OCI-LY7 (cell line): ENCODE measurements around the gene SPACDR. TPM values are rescaled to one million over a fixed set of nuclear protein-coding genes. Genes with fewer than 3 reads are reported as not detected.
"Not testable (repeated sequence)": the region's sequence is repeated elsewhere in the genome, so short reads cannot be mapped to it uniquely, and the experiment has no call there.

Source experiments
- BruUV-seq: library from RNA; stranded (reverse); fragments of 400-500 nt; replicated peaks from 2 replicates; lab custom pipeline; 2021; lab: Mats Ljungman, UMichigan
- CTCF ChIA-PET: fragments of 300-600 bp; sonication (Branson Sonifier 250); formaldehyde crosslinking; loops from one replicate; lab custom pipeline; 2022; ENCODE audit warnings: antibody characterized with exemption; ENCODE audit not compliant: unreplicated experiment; lab: Charles Lee
- POLR2A ChIA-PET: fragments of 300-600 bp; sonication (Branson Sonifier 250); formaldehyde crosslinking; loops from one replicate; lab custom pipeline; 2022; ENCODE audit warnings: antibody characterized with exemption; lab: Charles Lee
- DNase-seq: peaks from one replicate; pipeline ENCODE4 v3.0.0-alpha.2; 2015; ENCODE audit warnings: low spot score
- H2AFZ ChIP-seq: fragments of 200-600 bp; sonication (generic), shearing (Covaris generic); 2 replicates; pipeline ENCODE4 v1.6.1; 2014; ENCODE audit warnings: mild to moderate bottlenecking, antibody characterized with exemption, low read length, moderate library complexity
- H3K27ac ChIP-seq: fragments of 200-600 bp; sonication (generic); 2 replicates; pipeline ENCODE4 v1.5.1; 2014; ENCODE audit warnings: mixed run types, low read depth, mild to moderate bottlenecking, moderate library complexity, low read length, inconsistent platforms; ENCODE audit not compliant: poor library complexity, severe bottlenecking
- H3K36me3 ChIP-seq: fragments of 200-600 bp; sonication (generic); 2 replicates; pipeline ENCODE4 v1.6.1; 2014; ENCODE audit warnings: mild to moderate bottlenecking, antibody characterized with exemption, low read length, moderate library complexity, mixed read lengths; ENCODE audit not compliant: insufficient read depth
- H3K4me1 ChIP-seq: fragments of 200-600 bp; sonication (generic); 2 replicates; pipeline ENCODE4 v1.5.1; 2014; ENCODE audit warnings: mild to moderate bottlenecking, low read length; ENCODE audit not compliant: insufficient read depth, poor library complexity, severe bottlenecking
- H3K4me2 ChIP-seq: fragments of 200-600 bp; sonication (generic); 2 replicates; pipeline ENCODE4 v1.6.1; 2014; ENCODE audit warnings: mild to moderate bottlenecking, low read length
- H3K4me3 ChIP-seq: fragments of 200-600 bp; sonication (generic); 2 replicates; pipeline ENCODE4 v1.5.1; 2014; ENCODE audit warnings: mild to moderate bottlenecking, low read depth, low read length; ENCODE audit not compliant: poor library complexity, severe bottlenecking
- H3K79me2 ChIP-seq: fragments of 200-600 bp; sonication (generic); 2 replicates; pipeline ENCODE4 v1.6.1; 2016; ENCODE audit warnings: low read depth, mild to moderate bottlenecking, low read length, moderate library complexity, mixed read lengths; ENCODE audit not compliant: insufficient read depth
- H3K9me2 ChIP-seq: fragments of 200-600 bp; sonication (generic); 2 replicates; pipeline ENCODE4 v1.6.1; 2016; ENCODE audit warnings: mild to moderate bottlenecking, low read length, mixed read lengths; ENCODE audit not compliant: insufficient read depth
- H3K9me3 ChIP-seq: fragments of 200-600 bp; sonication (generic); 2 replicates; pipeline ENCODE4 v1.6.1; 2014; ENCODE audit warnings: mild to moderate bottlenecking, mixed run types, low read length, mixed read lengths
- H4K20me1 ChIP-seq: fragments of 200-600 bp; sonication (generic); 2 replicates; pipeline ENCODE4 v1.6.1; 2014; ENCODE audit warnings: mild to moderate bottlenecking, antibody characterized with exemption, low read length, moderate library complexity, mixed read lengths; ENCODE audit not compliant: insufficient read depth
- CTCF ChIP-seq: fragments of 200-600 bp; sonication (generic); conservative IDR thresholded peaks from 2 replicates; pipeline ENCODE4 v1.5.1; 2014; ENCODE audit warnings: mild to moderate bottlenecking, antibody characterized with exemption, low read length, moderate library complexity, mixed read lengths
- EZH2phosphoT487 ChIP-seq: fragments of 200-600 bp; sonication (generic); IDR thresholded peaks from 2 replicates; pipeline ENCODE4 v1.6.1; 2018; ENCODE audit warnings: low read depth, borderline replicate concordance, mild to moderate bottlenecking, mixed run types, antibody characterized with exemption, low read length, moderate library complexity, mixed read lengths
- intact Hi-C: fragments of 100-400 bp; cut with micrococcal nuclease; formaldehyde crosslinking; loops from one replicate; pipeline ENCODE4 v1.10.0; 2022; ENCODE audit not compliant: unreplicated experiment
- total RNA-seq, 2 experiments: library from RNA; depleted of rRNA in 1 of 2; stranded (reverse); fragments of >200 nt in 1 of 2; shearing (Covaris generic) in 1 of 2; gene quantifications; 2 replicates each; pipeline ENCODE4 v1.2.3, GENCODE V29; 2014 to 2022

Gene SPACDR
- total RNA-seq, 2 experiments from 2014 or later, result 1.6 to 2.4 TPM

GRCh38 chr7:100443096-100443840, 20.8 kb downstream of the SPACDR start:
- no peak overlapping the region for H3K4me2 ChIP-seq
- ChIA-PET POLR2A (interaction anchor here (0.6 to 2.3 kb wide), 2 partner anchors 15 to 62 kb away, joined by 3 to 8 read pairs; partner anchors contain the start of gene ZCWPW1), CTCF (no interaction called here)
- no peak overlapping the region for H3K4me3 ChIP-seq
- H3K9me3 ChIP-seq, result no peaks in the 10 kb centered on the region
- H3K36me3 ChIP-seq, result peaks cover 6% of the 10 kb centered on the region; the same call in 1 of the 2 replicates
- no TSS peak for BruUV-seq
- no peaks in the 10 kb centered on the region for H3K79me2 ChIP-seq
- H2AFZ ChIP-seq, result no peak overlapping the region
- TF ChIP-seq CTCF (no peak), EZH2phosphoT487 (no peak)
- no peak for DNase-seq
- intact Hi-C loops, result no loop called here
- H3K27ac ChIP-seq, result no peak overlapping the region
- H3K4me1 ChIP-seq, result peaks cover 17% of the 10 kb centered on the region
- H3K9me2 ChIP-seq, result no peaks in the 10 kb centered on the region
- no peaks in the 10 kb centered on the region for H4K20me1 ChIP-seq

- no peak overlapping the region for H3K27ac ChIP-seq
- BruUV-seq, result no TSS peak
- H3K4me3 ChIP-seq, result no peak overlapping the region
- intact Hi-C loops, result no loop called here
- TF ChIP-seq CTCF, result no peak
- no peak for TF ChIP-seq EZH2phosphoT487
- DNase-seq, result no peak
- ChIA-PET CTCF (interaction anchor here (0.6 kb wide), 1 partner anchor 14 kb away, joined by 3 read pairs; no protein-coding TSS in a partner anchor), POLR2A (no interaction called here)
- H3K9me3 ChIP-seq, result no peaks in the 10 kb centered on the region
- no peak overlapping the region for H3K4me2 ChIP-seq
- peaks cover 10% of the 10 kb centered on the region; the same call in 1 of the 2 replicates for H3K36me3 ChIP-seq
- H4K20me1 ChIP-seq, result no peaks in the 10 kb centered on the region
- no peak overlapping the region for H2AFZ ChIP-seq
- H3K79me2 ChIP-seq, result no peaks in the 10 kb centered on the region
- H3K9me2 ChIP-seq, result no peaks in the 10 kb centered on the region
- H3K4me1 ChIP-seq, result peaks cover 20% of the 10 kb centered on the region
Measured at GRCh38 chr7:100441641-100442535, 22.2 kb downstream of the SPACDR start.

- H3K9me3 ChIP-seq, H2AFZ ChIP-seq, H4K20me1 ChIP-seq, H3K4me3 ChIP-seq, DNase-seq, H3K9me2 ChIP-seq, POLR2A ChIA-PET, H3K4me2 ChIP-seq, BruUV-seq, H3K27ac ChIP-seq, intact Hi-C loops, CTCF ChIA-PET: not testable (repeated sequence)
- Histone ChIP-seq H3K79me2 (peaks cover 12% of the 10 kb centered on the region; the same call in 1 of the 2 replicates), H3K36me3 (peaks cover 29% of the 10 kb centered on the region), H3K4me1 (peaks cover 18% of the 10 kb centered on the region)
Measured at GRCh38 chr7:100439244-100439643, 24.8 kb downstream of the SPACDR start.

GRCh38 chr7:100438731-100439130, 25.3 kb downstream of the SPACDR start:
- H3K27ac ChIP-seq, intact Hi-C loops, H3K9me2 ChIP-seq, H2AFZ ChIP-seq, CTCF ChIA-PET, H4K20me1 ChIP-seq, BruUV-seq, DNase-seq, H3K9me3 ChIP-seq, H3K4me2 ChIP-seq, POLR2A ChIA-PET, H3K4me3 ChIP-seq: not testable (repeated sequence)
- peaks cover 21% of the 10 kb centered on the region for H3K4me1 ChIP-seq
- H3K79me2 ChIP-seq, result peaks cover 12% of the 10 kb centered on the region; the same call in 1 of the 2 replicates
- peaks cover 34% of the 10 kb centered on the region for H3K36me3 ChIP-seq
